NK-92 (cell line): ENCODE measurements around the gene ASCL3.
"Not testable (repeated sequence)": the region's sequence is repeated elsewhere in the genome, so short reads cannot be mapped to it uniquely, and the experiment has no call there.

Experiments used
- DNase-seq: peaks from one replicate; lab custom pipeline; 2025; ENCODE audit not compliant: unreplicated experiment; lab: John Stamatoyannopoulos, UW

Gene ASCL3

DNA sequence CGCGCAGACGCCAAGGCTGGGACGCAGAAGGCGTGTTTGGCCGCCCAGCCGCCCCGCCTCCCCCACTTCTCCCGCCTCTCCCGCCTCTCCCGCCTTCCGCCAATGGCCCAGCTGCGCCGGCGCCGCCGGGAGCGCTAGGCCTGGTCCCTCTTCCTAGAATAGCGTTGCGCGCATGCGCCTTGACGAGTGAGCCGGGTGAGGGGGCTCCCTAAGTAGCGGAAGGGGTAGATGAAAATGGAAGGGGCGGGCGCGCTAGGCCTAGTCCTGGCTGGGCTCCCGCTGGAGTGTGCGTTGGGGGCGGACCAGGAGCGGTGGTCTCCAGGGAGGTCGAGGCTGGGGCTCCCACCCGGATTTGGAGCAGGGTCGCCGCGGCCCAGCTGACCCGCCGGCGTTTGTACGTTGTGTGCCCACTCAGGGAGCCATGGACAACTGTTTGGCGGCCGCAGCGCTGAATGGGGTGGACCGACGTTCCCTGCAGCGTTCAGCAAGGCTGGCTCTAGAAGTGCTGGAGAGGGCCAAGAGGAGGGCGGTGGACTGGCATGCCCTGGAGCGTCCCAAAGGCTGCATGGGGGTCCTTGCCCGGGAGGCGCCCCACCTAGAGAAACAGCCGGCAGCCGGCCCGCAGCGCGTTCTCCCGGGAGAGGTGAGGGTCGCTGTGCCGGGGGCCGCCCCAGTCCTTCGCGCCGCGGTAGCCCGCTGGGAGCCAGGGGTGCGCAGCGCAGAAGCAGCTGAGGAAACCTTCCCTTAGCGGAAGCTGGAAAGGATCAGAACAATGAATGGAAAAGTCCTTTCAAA, 31.6 kb downstream of the ASCL3 start, which contains the start of gene AKIP1:
Gene AKIP1 (plus strand): TSS at position 161 of the 795 bp plus-strand sequence. CDS start 261 bp downstream, at position 422.
- DNase-seq = peak; percentile 51

DNA sequence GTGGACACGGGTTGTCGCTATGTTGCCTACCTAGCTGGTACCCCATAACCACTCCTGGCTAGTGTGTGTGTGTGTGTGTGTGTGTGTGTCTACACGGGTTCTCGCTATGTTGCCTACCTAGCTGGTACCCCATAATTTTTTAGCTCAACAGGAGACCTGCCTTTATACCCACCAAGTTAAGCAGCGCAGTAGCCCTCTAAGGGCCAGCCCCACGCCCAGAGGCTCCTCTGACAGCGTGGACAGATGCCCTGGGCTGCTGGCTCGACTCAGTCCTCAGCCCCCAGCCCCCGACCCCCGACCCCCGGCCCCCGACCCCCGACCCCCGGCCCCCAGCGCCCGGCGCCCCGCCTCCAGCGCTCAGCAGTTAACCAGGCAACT, 32.2 kb downstream of the ASCL3 start:
- DNase-seq = no peak

- DNase-seq = no peak
Observed at GRCh38 chr11:8908099-8908498, 34.7 kb downstream of the ASCL3 start.

- DNase-seq = no peak
Observed at GRCh38 chr11:8907116-8907515, 35.7 kb downstream of the ASCL3 start.

DNA sequence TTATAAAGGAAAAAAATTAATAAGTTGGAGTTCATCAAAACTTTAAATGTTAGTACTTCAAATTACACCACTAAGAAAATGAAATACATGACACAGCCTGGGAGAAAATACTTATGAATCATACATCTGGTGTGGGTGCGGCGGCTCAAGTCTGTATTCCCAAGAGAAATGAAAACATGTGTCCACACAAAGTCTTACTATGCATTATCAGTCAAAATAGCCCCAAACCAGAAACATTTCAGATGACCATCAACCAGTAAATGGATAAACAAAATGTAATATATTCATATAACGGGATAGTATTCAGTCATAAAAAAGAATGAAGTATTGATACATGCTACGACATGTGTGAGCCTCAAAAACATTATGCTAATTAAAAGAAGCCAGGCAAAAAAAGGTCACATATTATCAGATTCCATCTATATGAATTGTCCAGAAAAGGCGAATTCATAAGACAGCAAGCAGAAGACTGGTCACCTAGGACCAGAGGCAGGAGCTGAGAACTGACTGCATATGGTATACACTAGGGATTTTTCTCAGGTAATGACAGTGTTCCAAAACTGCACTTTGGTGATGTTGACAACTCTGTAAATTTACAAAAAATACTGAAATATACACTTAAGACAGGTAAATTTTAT, 37.2 kb downstream of the ASCL3 start:
- DNase-seq = no peak

GRCh38 chr11:8899119-8899753, 43.6 kb downstream of the ASCL3 start:
- DNase-seq = no peak

DNA sequence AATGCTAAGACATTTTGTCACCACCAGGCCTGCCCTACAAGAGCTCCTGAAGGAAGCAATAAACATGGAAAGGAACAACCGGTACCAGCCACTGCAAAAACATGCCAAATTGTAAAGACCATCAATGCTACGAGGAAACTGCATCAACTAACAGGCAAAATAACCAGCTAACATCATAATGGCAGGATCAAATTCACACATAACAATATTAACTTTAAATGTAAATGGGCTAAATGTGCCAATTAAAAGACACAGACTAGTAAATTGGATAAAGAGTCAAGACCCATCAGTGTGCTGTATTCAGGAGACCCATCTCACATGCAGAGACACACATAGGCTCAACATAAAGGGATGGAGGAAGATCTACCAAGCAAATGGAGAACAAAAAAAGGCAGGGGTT, 51.6 kb downstream of the ASCL3 start:
- not testable (repeated sequence) for DNase-seq
